HG03175 (cell line): ENCODE measurements around the gene SEMA3E.
A peak's percentile ranks its signal among the peaks of the same experiment; 100 is the strongest.
"Not testable (repeated sequence)": the region's sequence is repeated elsewhere in the genome, so short reads cannot be mapped to it uniquely, and the experiment has no call there.

ENCODE experiments used
- ATAC-seq: cut with Tn5 transposase; IDR thresholded peaks from one replicate; pipeline ENCODE4 v1.9.1; 2021; ENCODE audit warnings: mild to moderate bottlenecking, moderate library complexity; ENCODE audit not compliant: unreplicated experiment

Gene SEMA3E

DNA sequence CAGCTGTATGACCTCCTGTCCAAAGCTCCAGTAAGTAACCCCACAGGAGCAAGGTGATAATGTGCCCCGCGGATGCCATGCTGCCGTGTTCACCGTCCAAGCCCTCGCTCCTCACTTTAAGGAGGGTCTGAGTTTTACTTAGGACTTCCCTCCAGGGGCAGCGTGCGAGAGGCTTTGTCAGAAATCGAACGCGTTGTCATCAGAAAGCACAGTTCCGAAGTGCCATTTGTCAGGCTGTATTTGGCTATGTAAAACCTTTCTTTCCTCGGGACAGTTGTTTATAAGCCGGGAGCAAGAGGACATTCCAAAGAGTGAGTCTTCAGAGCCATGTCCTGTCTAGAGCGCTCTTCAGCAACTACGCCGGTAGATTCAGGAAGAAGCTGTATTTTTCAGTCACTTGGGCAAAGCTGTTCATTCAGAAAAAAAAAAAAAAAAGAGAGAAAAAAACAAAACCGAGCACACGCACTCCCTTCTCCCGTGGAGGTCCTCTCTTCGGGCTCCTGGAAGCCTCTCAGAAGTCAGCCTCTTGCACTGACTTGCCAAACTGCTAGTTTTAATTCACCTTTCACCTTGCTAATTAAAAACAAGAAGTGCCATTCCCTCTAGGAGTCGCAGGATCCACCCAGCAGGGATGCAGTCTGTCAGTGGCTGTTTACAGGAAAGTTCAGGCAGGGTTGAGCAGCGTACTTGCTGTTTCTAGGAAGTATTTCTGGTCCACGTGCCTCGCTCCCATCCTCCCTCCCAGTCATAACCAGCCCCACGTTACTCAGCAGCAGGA, at the start of gene SEMA3E:
Gene SEMA3E, minus strand, starts transcription at position 676 of the 778 bp plus-strand sequence.
- no peak for ATAC-seq

DNA sequence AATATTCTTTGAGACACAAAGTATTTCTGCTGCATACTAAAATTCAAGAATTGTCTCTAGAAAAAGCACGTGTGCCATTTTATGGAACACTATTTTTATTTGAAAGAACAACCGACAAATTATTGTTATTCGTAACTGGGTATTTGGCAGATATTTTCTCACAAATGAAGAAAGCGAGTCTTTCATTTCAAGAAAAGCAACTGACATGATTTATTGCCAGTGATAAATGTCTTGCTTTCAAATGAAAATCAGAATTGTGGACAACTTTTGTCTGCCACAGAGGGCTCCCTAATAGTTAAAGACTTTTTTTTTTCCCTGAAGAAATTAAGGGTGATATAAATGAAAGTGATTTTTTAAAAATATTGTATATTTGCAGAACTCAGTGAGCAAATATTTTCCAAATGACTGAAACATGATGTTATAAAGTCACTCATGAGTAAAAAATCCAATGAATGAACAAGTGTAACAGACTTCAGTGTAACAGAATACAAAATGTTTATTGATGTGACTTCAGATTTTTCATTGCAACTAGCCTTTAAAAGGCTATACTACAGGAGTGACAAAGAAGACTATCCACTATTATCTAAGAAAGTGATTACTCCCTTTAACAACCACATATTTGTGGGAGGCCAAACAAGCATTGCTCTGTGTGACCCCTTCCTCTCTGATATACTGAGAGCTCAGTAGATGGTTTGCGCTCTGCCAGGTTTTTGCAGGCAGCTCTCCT, 49.0 kb upstream of the SEMA3E start:
- ATAC-seq = no peak

- no peak for ATAC-seq
Measured at GRCh38 chr7:83696101-83696500, 47.2 kb upstream of the SEMA3E start.

DNA sequence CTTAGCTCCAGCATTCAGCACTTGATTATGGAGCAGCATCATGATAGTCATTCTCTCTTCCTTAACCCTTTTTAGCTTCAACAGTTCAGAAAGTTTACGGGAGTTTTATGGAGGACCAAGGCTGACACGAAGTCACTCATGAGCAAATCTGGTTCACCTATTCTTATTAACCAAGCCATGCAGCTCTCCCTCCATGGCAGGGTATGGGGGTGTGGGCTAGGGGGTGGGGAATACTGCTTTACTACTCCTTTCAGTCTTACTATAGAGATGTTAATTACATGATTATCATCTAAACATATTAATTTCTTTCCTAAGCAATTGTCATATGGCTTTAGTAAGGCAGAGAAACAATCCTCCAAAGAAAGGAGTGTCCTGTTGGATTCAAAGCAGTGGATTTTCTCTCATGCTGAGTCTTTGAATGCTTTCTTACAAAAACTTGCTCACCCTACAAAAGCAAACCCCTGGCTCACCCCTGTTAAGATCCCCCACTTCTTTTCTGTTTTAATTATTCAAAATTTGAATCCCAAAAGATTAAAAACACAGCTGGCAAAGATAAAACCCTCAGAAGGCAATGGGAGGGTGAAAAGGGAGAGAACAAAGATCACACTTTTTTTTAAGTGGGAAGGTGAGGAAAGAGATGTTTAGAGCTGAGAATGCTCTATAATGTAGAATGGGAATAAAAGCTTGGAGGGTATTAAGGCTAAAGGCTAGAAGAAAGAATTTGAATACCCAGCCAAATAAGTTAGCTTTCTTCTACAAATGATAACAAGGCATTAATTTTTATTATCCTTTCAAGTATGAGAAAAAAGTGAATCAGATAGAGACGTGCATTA, 46.4 kb upstream of the SEMA3E start:
- ATAC-seq = no peak

- ATAC-seq = no peak
Measured at GRCh38 chr7:83693256-83693655, 44.3 kb upstream of the SEMA3E start.

GRCh38 chr7:83691095-83691494, 42.2 kb upstream of the SEMA3E start:
- no peak for ATAC-seq

GRCh38 chr7:83689855-83690254, 40.9 kb upstream of the SEMA3E start:
- no peak for ATAC-seq

GRCh38 chr7:83686416-83686815, 37.5 kb upstream of the SEMA3E start:
- ATAC-seq = no peak

DNA sequence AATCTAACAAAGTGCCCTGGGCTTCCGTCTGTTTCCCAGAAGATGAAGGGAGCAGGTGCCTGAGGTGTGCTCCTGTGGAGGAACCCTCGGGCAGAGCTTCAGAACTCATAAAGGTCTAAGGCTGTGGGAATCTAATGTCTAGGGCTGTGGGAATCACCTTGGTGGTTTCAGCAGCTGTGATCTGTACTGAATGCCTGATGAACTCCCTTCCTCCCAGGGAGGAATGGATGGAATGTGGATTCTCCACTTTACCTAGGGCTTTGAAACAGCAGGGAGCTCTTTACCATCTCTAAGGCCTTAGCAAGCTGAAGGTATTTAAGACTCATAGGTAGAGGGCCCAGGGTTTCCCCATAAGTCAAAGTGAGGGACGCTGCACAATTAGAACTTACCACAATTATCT, 36.0 kb upstream of the SEMA3E start:
- no peak for ATAC-seq

- ATAC-seq = no peak
Measured at GRCh38 chr7:83681200-83681778, 32.4 kb upstream of the SEMA3E start.

- ATAC-seq = no peak
Measured at GRCh38 chr7:83677180-83677866, 28.4 kb upstream of the SEMA3E start.

GRCh38 chr7:83673291-83673690, 24.4 kb upstream of the SEMA3E start:
- ATAC-seq = not testable (repeated sequence)

DNA sequence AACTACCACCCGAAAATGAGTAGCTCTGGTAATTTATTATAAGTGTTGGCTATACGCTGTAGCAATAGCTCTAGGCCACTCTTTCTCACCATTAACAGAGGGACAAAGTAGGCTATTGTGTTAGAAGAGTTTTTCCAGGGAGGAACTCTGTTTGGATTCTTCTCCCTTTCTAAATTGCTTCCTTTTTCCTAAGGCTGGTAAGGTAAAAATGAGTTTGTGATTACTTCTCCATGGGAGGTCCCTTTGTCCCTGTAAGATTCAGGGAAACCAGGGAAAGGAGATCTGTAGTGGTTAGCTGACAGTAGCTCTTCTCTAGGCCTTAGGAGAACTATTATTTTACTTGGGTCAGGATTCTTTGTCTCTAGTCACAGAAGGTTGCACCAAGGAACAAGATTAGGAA, 23.2 kb upstream of the SEMA3E start:
- no peak for ATAC-seq

- ATAC-seq = no peak
Measured at GRCh38 chr7:83663131-83663530, 14.2 kb upstream of the SEMA3E start.

DNA sequence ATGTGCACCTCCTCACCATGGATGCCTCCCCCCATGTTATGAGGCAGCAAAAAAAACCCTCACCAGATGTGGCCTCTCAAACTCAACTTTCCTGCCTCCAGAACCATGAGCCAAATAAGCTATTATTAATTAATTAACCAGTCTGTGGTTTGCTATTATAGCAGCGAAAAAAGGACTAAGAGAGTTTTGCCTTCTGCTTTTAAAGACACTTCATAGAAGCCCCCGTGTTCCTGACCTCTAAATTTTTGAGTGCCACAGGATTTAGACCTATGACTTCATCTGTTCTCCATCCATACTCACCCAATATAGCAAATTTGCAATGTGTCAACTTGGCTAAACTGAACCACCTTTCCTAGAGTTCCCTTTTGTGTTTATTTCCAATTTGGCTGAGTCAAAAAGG, 9.2 kb upstream of the SEMA3E start:
- ATAC-seq = no peak

DNA sequence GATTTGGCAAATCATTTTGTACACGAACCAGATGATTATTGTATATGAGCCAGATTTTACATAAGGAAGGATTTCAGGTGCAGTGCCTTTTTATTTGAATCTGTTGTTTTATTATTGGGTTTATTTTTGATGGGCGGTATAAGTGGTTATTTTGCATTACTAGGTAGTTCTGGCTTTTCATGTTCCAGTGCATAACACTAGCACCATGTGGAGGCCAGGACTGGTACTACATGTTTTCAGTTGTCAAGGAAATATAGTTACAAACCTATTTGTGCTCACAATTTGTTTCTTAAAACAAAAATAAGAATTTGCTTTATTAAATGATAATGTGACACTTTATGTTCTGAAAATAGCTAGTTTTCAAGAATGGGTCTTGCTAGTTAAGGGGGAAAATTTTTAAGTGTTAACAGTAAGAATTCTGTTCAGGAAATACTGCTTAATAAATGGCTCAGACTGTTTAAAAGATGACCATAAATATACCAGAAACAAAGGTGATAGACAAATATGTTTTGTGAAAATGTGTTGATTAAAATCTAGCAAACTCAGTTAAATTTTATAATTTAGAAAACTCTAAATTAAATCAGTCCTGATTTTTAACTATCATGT, 7.1 kb upstream of the SEMA3E start:
- ATAC-seq = peak; percentile 76

DNA sequence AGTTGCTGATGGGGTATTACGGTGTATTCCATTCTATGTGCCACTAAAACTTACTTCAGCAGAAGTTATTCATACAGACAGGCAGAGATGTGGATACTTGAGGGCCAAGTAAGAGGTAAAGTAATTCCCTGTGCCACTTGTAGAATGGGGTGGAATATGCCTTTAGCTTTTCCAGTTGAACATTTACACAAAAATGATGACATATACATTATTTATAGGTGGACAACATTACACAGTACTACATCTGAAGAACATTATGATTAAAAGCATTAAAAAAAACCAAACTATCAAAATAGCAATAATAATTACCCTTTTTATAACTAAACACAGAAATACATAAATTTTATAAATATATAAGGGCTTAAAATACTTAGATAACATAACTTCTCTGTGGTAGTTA, 3.5 kb upstream of the SEMA3E start:
- no peak for ATAC-seq

DNA sequence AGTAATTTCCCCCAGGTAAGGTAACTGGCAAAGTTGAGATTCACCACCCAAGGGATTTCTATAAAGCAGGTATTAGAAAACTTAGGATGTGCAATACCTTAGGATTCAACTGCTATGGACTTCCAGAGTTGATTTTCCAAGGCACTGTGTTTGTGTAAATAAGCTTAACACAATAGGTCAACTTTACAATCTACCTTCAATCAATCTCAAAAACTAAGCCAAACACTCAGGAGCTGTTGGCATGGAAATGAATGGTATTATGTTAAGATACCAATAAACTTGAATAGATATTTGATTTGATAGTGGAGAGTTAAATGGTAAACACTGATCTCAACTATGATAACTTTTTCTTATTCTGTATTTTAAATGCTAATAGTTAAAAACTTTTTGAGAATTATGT, 762 bp upstream of the SEMA3E start:
- ATAC-seq = no peak

GRCh38 chr7:83646027-83646426, 2.9 kb downstream of the SEMA3E start:
- no peak for ATAC-seq

GRCh38 chr7:83643739-83644138, 5.2 kb downstream of the SEMA3E start:
- no peak for ATAC-seq
